GM12878 (cell line): ENCODE data around the gene KIRREL1. TPM values are rescaled to one million over a fixed set of nuclear protein-coding genes. Genes with fewer than 3 reads are reported as not detected.

Experiments used
- ATAC-seq: fragments of 200-7000 bp; cut with Tn5 transposase; 3 replicates; pipeline ENCODE4 v1.9.1; 2020; ENCODE audit warnings: mild to moderate bottlenecking, moderate library complexity
- BruUV-seq: library from RNA; stranded (reverse); fragments of 400-500 nt; replicated peaks from 2 replicates; lab custom pipeline; 2021; lab: Mats Ljungman, UMichigan
- CTCF ChIA-PET: fragments of 300-600 bp; sonication (Branson Sonifier 250); formaldehyde crosslinking; extraction: SDS; loops from one replicate; lab custom pipeline; 2021; ENCODE audit warnings: inconsistent platforms; lab: Yijun Ruan, JAX
- POLR2A ChIA-PET: fragments of 350-600 bp; formaldehyde crosslinking; extraction: SDS; loops from one replicate; lab custom pipeline; 2021; ENCODE audit warnings: inconsistent platforms; lab: Charles Lee
- RAD21 ChIA-PET: fragments of 300-600 bp; sonication (Branson Sonifier 250); formaldehyde crosslinking; loops from one replicate; lab custom pipeline; 2023; ENCODE audit warnings: antibody characterized with exemption; ENCODE audit not compliant: unreplicated experiment; lab: Charles Lee
- SMC1A ChIA-PET: fragments of 300-600 bp; sonication (Branson Sonifier 250); formaldehyde crosslinking; loops from one replicate; lab custom pipeline; 2023; ENCODE audit not compliant: unreplicated experiment, uncharacterized antibody; lab: Charles Lee
- DNase-seq: peaks from one replicate; pipeline ENCODE4 v3.0.0-alpha.2; 2011; ENCODE audit warnings: low read depth, low spot score
- FAIRE-seq: peaks from 3 replicates; lab custom pipeline; 2011; peaks lifted over from hg19 to GRCh38; lab: Jason Lieb, UNC
- H2AFZ ChIP-seq: 2 replicates; pipeline ENCODE4 v1.6.0; 2011; ENCODE audit warnings: low read depth, low read length, control low read depth; ENCODE audit not compliant: control insufficient read depth
- H3K27ac ChIP-seq: 2 replicates; pipeline ENCODE4 v1.5.1; 2011; ENCODE audit warnings: control low read depth; ENCODE audit not compliant: control insufficient read depth, insufficient read depth
- H3K27me3 ChIP-seq, 2 experiments: replicated peaks in 1 of 2; 2 replicates each; pipeline versions ENCODE4 v1.6.0 to v1.6.1; 2011; ENCODE audit warnings: low read length in 1 of 2; ENCODE audit not compliant: control insufficient read depth in 2 of 2, insufficient read depth in 2 of 2
- H3K36me3 ChIP-seq, 2 experiments: 2 replicates each; pipeline ENCODE4 v1.5.1; 2011; ENCODE audit warnings: low read length in 1 of 2; ENCODE audit not compliant: control insufficient read depth in 2 of 2, insufficient read depth in 2 of 2
- H3K4me1 ChIP-seq: 2 replicates; pipeline ENCODE4 v1.6.1; 2011; ENCODE audit warnings: mild to moderate bottlenecking, low read length, moderate library complexity, mixed read lengths; ENCODE audit not compliant: control insufficient read depth, insufficient read depth
- H3K4me2 ChIP-seq: 2 replicates; pipeline ENCODE4 v1.6.0; 2011; ENCODE audit warnings: control low read depth; ENCODE audit not compliant: control insufficient read depth, insufficient read depth
- H3K4me3 ChIP-seq: fragments of 200-600 bp; sonication (generic); 2 replicates; pipeline ENCODE4 v1.5.1; 2016
- H3K79me2 ChIP-seq: 2 replicates; pipeline ENCODE4 v1.6.0; 2011; ENCODE audit warnings: low read length; ENCODE audit not compliant: control insufficient read depth, insufficient read depth
- H3K9ac ChIP-seq: 2 replicates; pipeline ENCODE4 v1.8.0; 2011; ENCODE audit warnings: low read length, control low read depth, mixed read lengths; ENCODE audit not compliant: control insufficient read depth, insufficient read depth
- H3K9me3 ChIP-seq: replicated peaks from 3 replicates; pipeline ENCODE4 v1.5.1; 2011; ENCODE audit warnings: mild to moderate bottlenecking, low read length; ENCODE audit not compliant: control insufficient read depth, insufficient read depth
- H4K20me1 ChIP-seq: 2 replicates; pipeline ENCODE4 v1.6.0; 2011; ENCODE audit not compliant: control insufficient read depth, insufficient read depth
- BCLAF1 ChIP-seq: fragments of 450-650 bp; IDR thresholded peaks from 2 replicates; pipeline ENCODE4 v1.6.1; 2017; ENCODE audit warnings: antibody characterized with exemption, mild to moderate bottlenecking, moderate library complexity
- CREB1 ChIP-seq: IDR thresholded peaks from 2 replicates; pipeline ENCODE4 v1.6.1; 2012; ENCODE audit warnings: low read depth, mild to moderate bottlenecking, inconsistent platforms
- RB1 ChIP-seq: fragments of 450-650 bp; formaldehyde crosslinking; IDR thresholded peaks from 2 replicates; pipeline ENCODE4 v1.6.1; 2017; ENCODE audit warnings: mild to moderate bottlenecking, borderline replicate concordance
- REST ChIP-seq: IDR thresholded peaks from 2 replicates; pipeline ENCODE4 v1.6.1; 2012; ENCODE audit warnings: mild to moderate bottlenecking, low read depth, low read length
- WGBS: methylation state at CpG from one replicate; pipeline ENCODE4 v1.1.6; 2016; ENCODE audit warnings: low lambda C conversion rate; ENCODE audit not compliant: insufficient replicate concordance, insufficient coverage; ENCODE audit errors: missing lambda C conversion rate; 5-methylcytosine and 5-hydroxymethylcytosine counted together
- in situ Hi-C: fragments of 300-500 bp; cut with MboI; formaldehyde crosslinking; loops from 9 replicates; pipeline ENCODE4 v1.14.3; 2018; ENCODE audit warnings: mixed read lengths
- intact Hi-C: fragments of 100-400 bp; cut with micrococcal nuclease; formaldehyde crosslinking; loops from one replicate; pipeline ENCODE4 v1.14.2; 2022; ENCODE audit not compliant: unreplicated experiment
- polyA plus RNA-seq, 11 experiments: library from polyadenylated mRNA; depleted of rRNA in 4 of 11; unstranded in 6 of 11; stranded (reverse) in 5 of 11; fragments of >200 nt; fragmentation: Nextera tagmentation in 4 of 11; fragmentation: Illumina TruSeq in 1 of 11; extraction: Ambion mirVana in 4 of 11; extraction: Trizol in 1 of 11; gene quantifications; 1 replicate in 1 of 11; 2 replicates in 10 of 11; pipeline versions ENCODE4 v1.2.1 to v1.2.3, GENCODE V29; 2011 to 2016; ENCODE audit warnings: inconsistent platforms in 2 of 11, missing spikeins in 2 of 11, low read depth in 1 of 11
- total RNA-seq, 4 experiments: library from RNA; depleted of rRNA in 3 of 4; stranded (reverse); fragments of >200 nt in 3 of 4; fragmentation: Illumina TruSeq in 1 of 4; extraction: Trizol in 1 of 4; gene quantifications; 2 replicates each; pipeline versions ENCODE4 v1.2.1 to v1.2.3, GENCODE V29; 2013 to 2021
- TF ChIP-seq, protein P1 (sequence below): fragments of 450-650 bp; formaldehyde crosslinking; IDR thresholded peaks from 2 replicates; pipeline ENCODE4 v1.5.0; 2022; ENCODE audit warnings: mild to moderate bottlenecking, missing genetic modification characterization
- TF ChIP-seq, protein P2 (sequence below): IDR thresholded peaks from 2 replicates; pipeline ENCODE4 v1.6.1; 2012; ENCODE audit warnings: improper control_type of control experiment, low read depth, low read length; ENCODE audit not compliant: insufficient replicate concordance

The KIRREL1 gene
- total and polyA plus RNA-seq, 10 of the 15 experiments (the other 5 are each of a cell fraction or from before 2014, with no cell fraction given), result 0.15 TPM; not detected in 9

DNA sequence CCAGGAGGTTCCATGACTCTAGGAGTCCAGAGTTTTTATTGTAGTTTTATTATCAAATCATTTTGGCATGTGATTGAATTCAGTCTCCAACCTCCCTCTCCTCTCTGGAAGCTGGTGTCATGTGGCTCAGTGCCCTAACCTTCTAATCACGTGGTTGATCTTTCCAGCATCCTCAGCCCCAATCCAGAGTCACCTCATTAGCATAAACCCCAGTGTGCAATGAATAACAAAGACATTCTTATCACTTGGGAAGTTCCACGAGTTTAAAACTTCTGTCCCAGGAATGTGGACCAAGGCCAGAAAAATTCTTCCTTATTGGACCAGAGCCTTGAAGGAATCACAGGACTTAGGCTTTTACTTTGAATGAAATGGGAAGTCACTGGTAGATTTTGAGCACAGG lies 52.2 kb downstream of the KIRREL1 start:
- Histone ChIP-seq H3K9ac (no peak overlapping the region), H2AFZ (no peak overlapping the region), H3K36me3 (no peaks in the 10 kb centered on the region), H3K79me2 (no peaks in the 10 kb centered on the region), H3K27me3 (peaks cover 0 to 3% of the 10 kb centered on the region in 2 experiments; a peak in 1 of 4 replicates), H3K9me3 (no peaks in the 10 kb centered on the region), H3K4me1 (no peaks in the 10 kb centered on the region), H3K4me2 (no peak overlapping the region), H3K4me3 (no peak overlapping the region), H4K20me1 (no peaks in the 10 kb centered on the region; the same call in 1 of the 2 replicates), H3K27ac (no peak overlapping the region)
- FAIRE-seq, result no peak
- SMC1A ChIA-PET, result no interaction called here
- no peak for ATAC-seq
- in situ Hi-C loops, result no loop called here
- CTCF ChIA-PET, result no interaction called here
- POLR2A ChIA-PET, result no interaction called here
- intact Hi-C loops, result no loop called here
- TF ChIP-seq CREB1 (no peak), BCLAF1 (no peak), REST (no peak), RB1 (no peak)
- TF ChIP-seq, protein P1, sequence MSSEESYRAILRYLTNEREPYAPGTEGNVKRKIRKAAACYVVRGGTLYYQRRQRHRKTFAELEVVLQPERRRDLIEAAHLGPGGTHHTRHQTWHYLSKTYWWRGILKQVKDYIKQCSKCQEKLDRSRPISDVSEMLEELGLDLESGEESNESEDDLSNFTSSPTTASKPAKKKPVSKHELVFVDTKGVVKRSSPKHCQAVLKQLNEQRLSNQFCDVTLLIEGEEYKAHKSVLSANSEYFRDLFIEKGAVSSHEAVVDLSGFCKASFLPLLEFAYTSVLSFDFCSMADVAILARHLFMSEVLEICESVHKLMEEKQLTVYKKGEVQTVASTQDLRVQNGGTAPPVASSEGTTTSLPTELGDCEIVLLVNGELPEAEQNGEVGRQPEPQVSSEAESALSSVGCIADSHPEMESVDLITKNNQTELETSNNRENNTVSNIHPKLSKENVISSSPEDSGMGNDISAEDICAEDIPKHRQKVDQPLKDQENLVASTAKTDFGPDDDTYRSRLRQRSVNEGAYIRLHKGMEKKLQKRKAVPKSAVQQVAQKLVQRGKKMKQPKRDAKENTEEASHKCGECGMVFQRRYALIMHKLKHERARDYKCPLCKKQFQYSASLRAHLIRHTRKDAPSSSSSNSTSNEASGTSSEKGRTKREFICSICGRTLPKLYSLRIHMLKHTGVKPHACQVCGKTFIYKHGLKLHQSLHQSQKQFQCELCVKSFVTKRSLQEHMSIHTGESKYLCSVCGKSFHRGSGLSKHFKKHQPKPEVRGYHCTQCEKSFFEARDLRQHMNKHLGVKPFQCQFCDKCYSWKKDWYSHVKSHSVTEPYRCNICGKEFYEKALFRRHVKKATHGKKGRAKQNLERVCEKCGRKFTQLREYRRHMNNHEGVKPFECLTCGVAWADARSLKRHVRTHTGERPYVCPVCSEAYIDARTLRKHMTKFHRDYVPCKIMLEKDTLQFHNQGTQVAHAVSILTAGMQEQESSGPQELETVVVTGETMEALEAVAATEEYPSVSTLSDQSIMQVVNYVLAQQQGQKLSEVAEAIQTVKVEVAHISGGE (CRISPR knock-in tag), result no peak
- TF ChIP-seq, protein P2, sequence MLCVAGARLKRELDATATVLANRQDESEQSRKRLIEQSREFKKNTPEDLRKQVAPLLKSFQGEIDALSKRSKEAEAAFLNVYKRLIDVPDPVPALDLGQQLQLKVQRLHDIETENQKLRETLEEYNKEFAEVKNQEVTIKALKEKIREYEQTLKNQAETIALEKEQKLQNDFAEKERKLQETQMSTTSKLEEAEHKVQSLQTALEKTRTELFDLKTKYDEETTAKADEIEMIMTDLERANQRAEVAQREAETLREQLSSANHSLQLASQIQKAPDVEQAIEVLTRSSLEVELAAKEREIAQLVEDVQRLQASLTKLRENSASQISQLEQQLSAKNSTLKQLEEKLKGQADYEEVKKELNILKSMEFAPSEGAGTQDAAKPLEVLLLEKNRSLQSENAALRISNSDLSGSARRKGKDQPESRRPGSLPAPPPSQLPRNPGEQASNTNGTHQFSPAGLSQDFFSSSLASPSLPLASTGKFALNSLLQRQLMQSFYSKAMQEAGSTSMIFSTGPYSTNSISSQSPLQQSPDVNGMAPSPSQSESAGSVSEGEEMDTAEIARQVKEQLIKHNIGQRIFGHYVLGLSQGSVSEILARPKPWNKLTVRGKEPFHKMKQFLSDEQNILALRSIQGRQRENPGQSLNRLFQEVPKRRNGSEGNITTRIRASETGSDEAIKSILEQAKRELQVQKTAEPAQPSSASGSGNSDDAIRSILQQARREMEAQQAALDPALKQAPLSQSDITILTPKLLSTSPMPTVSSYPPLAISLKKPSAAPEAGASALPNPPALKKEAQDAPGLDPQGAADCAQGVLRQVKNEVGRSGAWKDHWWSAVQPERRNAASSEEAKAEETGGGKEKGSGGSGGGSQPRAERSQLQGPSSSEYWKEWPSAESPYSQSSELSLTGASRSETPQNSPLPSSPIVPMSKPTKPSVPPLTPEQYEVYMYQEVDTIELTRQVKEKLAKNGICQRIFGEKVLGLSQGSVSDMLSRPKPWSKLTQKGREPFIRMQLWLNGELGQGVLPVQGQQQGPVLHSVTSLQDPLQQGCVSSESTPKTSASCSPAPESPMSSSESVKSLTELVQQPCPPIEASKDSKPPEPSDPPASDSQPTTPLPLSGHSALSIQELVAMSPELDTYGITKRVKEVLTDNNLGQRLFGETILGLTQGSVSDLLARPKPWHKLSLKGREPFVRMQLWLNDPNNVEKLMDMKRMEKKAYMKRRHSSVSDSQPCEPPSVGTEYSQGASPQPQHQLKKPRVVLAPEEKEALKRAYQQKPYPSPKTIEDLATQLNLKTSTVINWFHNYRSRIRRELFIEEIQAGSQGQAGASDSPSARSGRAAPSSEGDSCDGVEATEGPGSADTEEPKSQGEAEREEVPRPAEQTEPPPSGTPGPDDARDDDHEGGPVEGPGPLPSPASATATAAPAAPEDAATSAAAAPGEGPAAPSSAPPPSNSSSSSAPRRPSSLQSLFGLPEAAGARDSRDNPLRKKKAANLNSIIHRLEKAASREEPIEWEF, result no peak
- RAD21 ChIA-PET, result no interaction called here
- BruUV-seq, result no TSS peak
- DNase-seq, result no peak
- WGBS, result 0% methylated on average over 2 of the region's 2 CpGs
